Natural killer cell (primary cell): Measurements from ENCODE around the gene CHMP4A. TPM values are rescaled to one million over a fixed set of nuclear protein-coding genes. Genes with fewer than 3 reads are reported as not detected.

ENCODE experiments used
- ATAC-seq, 3 donors: fragments of 150-1000 bp in 2 of 3; fragments of 200-7000 bp in 1 of 3; cut with Tn5 transposase; 1 replicate in 1 of 3; 2 replicates in 2 of 3; pipeline ENCODE4 v1.10.0; 2021; ENCODE audit warnings: mild to moderate bottlenecking in 2 of 3, moderate library complexity in 2 of 3
- DNase-seq, 2 donors: peaks; one replicate each; pipeline versions ENCODE4 v3.0.0 to v3.0.0-alpha.2; 2013 to 2021; ENCODE audit warnings: mixed read lengths in 1 of 2
- H3K27ac ChIP-seq: one replicate; pipeline ENCODE4 v1.5.1; 2013; ENCODE audit warnings: mild to moderate bottlenecking, low read length
- H3K27me3 ChIP-seq: one replicate; pipeline ENCODE4 v1.6.1; 2013; ENCODE audit warnings: low read length; ENCODE audit not compliant: control insufficient read depth, insufficient read depth
- H3K36me3 ChIP-seq: one replicate; pipeline ENCODE4 v1.6.1; 2013; ENCODE audit warnings: low read length; ENCODE audit not compliant: control insufficient read depth, insufficient read depth
- H3K4me1 ChIP-seq: one replicate; pipeline ENCODE4 v1.6.1; 2013; ENCODE audit warnings: low read length; ENCODE audit not compliant: control insufficient read depth, insufficient read depth
- H3K4me3 ChIP-seq: one replicate; pipeline ENCODE4 v1.5.1; 2013; ENCODE audit warnings: low read length
- H3K9me3 ChIP-seq: one replicate; pipeline ENCODE4 v1.6.1; 2013; ENCODE audit warnings: low read length; ENCODE audit not compliant: control insufficient read depth, insufficient read depth
- H3K27ac Mint-ChIP-seq, 2 donors: one replicate each; pipeline ENCODE4 v1.8.0; 2022; ENCODE audit warnings: mild to moderate bottlenecking in 2 of 2, mixed read lengths in 2 of 2, moderate library complexity in 1 of 2
- H3K27me3 Mint-ChIP-seq, 2 donors: one replicate each; pipeline ENCODE4 v1.8.0; 2022; ENCODE audit warnings: low read depth in 2 of 2, mixed read lengths in 2 of 2
- H3K36me3 Mint-ChIP-seq: one replicate; pipeline ENCODE4 v1.8.0; 2022; ENCODE audit warnings: mixed read lengths
- H3K4me1 Mint-ChIP-seq, 2 donors: one replicate each; pipeline ENCODE4 v1.8.0; 2022; ENCODE audit warnings: mixed read lengths in 2 of 2
- H3K4me3 Mint-ChIP-seq: one replicate; pipeline ENCODE4 v1.8.0; 2022; ENCODE audit warnings: mild to moderate bottlenecking, moderate library complexity, mixed read lengths
- H3K9me3 Mint-ChIP-seq, 2 donors: one replicate each; pipeline ENCODE4 v1.8.0; 2022; ENCODE audit warnings: mixed read lengths in 2 of 2
- CTCF ChIP-seq: fragments of 200-600 bp; IDR thresholded peaks from one replicate; pipeline ENCODE4 v1.8.0; 2022; ENCODE audit warnings: antibody characterized with exemption
- WGBS: methylation state at CpG from one replicate; pipeline ENCODE4 v1.1.7; 2013; ENCODE audit warnings: missing lambda C conversion rate; ENCODE audit not compliant: insufficient coverage; 5-methylcytosine and 5-hydroxymethylcytosine counted together
- intact Hi-C: fragments of 100-400 bp; cut with micrococcal nuclease; formaldehyde crosslinking; loops from one replicate; pipeline ENCODE4 v1.14.2; 2022
- total RNA-seq, 4 donors: library from RNA; stranded (reverse); fragments of 120-200 nt in 1 of 4; gene quantifications; one replicate each; pipeline versions ENCODE4 v1.2.3 to v1.2.4, GENCODE V29; 2013 to 2022

The CHMP4A gene
- total RNA-seq, 3 donors from 2014 or later (not counting 1 experiment from before 2014, with no cell fraction given) = 105 to 118 (median 115) TPM

GRCh38 chr14:24192933-24193332 is 20.4 kb downstream of the CHMP4A start:
- no peaks in the 10 kb centered on the region for H3K9me3 ChIP-seq
- H3K4me3 Mint-ChIP-seq = no peak overlapping the region
- whole genome bisulfite sequencing = 90% methylated on average over 15 of the region's 15 CpGs
- peaks cover 47 to 51% of the 10 kb centered on the region in 2 donors for H3K4me1 Mint-ChIP-seq
- no peaks in the 10 kb centered on the region for H3K36me3 Mint-ChIP-seq
- ATAC-seq (no peak), DNase-seq (no peak)
- no peaks in the 10 kb centered on the region for H3K9me3 Mint-ChIP-seq
- intact Hi-C loops = no loop called here
- no peak overlapping the region for H3K4me3 ChIP-seq
- peaks cover 38% of the 10 kb centered on the region for H3K4me1 ChIP-seq
- H3K27me3 ChIP-seq = no peaks in the 10 kb centered on the region
- TF ChIP-seq CTCF = no peak
- H3K27me3 Mint-ChIP-seq = no peaks in the 10 kb centered on the region
- peaks cover 13% of the 10 kb centered on the region for H3K36me3 ChIP-seq
- peak overlapping the region; percentile 69 to 75 for H3K27ac Mint-ChIP-seq
- no peak overlapping the region for H3K27ac ChIP-seq

- no peak overlapping the region for H3K4me3 Mint-ChIP-seq
- Histone ChIP-seq H3K36me3 (peaks cover 23% of the 10 kb centered on the region), H3K27ac (no peak overlapping the region), H3K4me1 (peaks cover 31% of the 10 kb centered on the region), H3K27me3 (no peaks in the 10 kb centered on the region), H3K9me3 (no peaks in the 10 kb centered on the region), H3K4me3 (no peak overlapping the region)
- DNase-seq (no peak), ATAC-seq (no peak)
- no peaks in the 10 kb centered on the region for H3K27me3 Mint-ChIP-seq
- TF ChIP-seq CTCF = no peak
- H3K4me1 Mint-ChIP-seq = peaks cover 42 to 49% of the 10 kb centered on the region in 2 donors
- 96% methylated on average over 8 of the region's 10 CpGs for WGBS
- peak overlapping the region; percentile 83 to 97 for H3K27ac Mint-ChIP-seq
- intact Hi-C loops = no loop called here
- H3K36me3 Mint-ChIP-seq = no peaks in the 10 kb centered on the region
- no peaks in the 10 kb centered on the region for H3K9me3 Mint-ChIP-seq
Observed at GRCh38 chr14:24190416-24190815, 22.9 kb downstream of the CHMP4A start.

GRCh38 chr14:24189460-24189859 is 23.8 kb downstream of the CHMP4A start:
- intact Hi-C loops = loop anchor here (2.0 kb wide), 3 partner anchors 43 to 109 kb away; partner anchors contain the start of genes DCAF11, DHRS1, NOP9 and NRL

More at GRCh38 chr14:24189460-24189859, 23.8 kb downstream of the CHMP4A start:
- Histone ChIP-seq H3K4me3 (no peak overlapping the region), H3K9me3 (no peaks in the 10 kb centered on the region), H3K36me3 (peaks cover 32% of the 10 kb centered on the region), H3K4me1 (peaks cover 24% of the 10 kb centered on the region), H3K27me3 (no peaks in the 10 kb centered on the region), H3K27ac (peak overlapping the region; percentile 68)
- Mint-ChIP-seq H3K27me3 (no peaks in the 10 kb centered on the region), H3K4me1 (peaks cover 33 to 41% of the 10 kb centered on the region in 2 donors), H3K4me3 (no peak overlapping the region), H3K9me3 (no peaks in the 10 kb centered on the region), H3K27ac (peak overlapping the region; percentile 83 to 97), H3K36me3 (no peaks in the 10 kb centered on the region)
- ATAC-seq (no peak), DNase-seq (no peak)
- TF ChIP-seq CTCF = no peak
- 94% methylated on average over 9 of the region's 9 CpGs for WGBS
